Measurements from ENCODE around the gene CAVIN2. TPM values are rescaled to one million over a fixed set of nuclear protein-coding genes. Genes with fewer than 3 reads are reported as not detected.

CAVIN2 gene
- polyA plus RNA-seq, 1 donor (not counting 4 experiments of a cell fraction or from before 2014, with no cell fraction given) = 10.2 TPM

- no peaks in the 10 kb centered on the region for H3K36me3 ChIP-seq (ENCODE audit: control insufficient read depth in 2 of 2, extremely low read depth in 1 of 2, insufficient read depth in 2 of 2, low read length in 2 of 2)
- no peak overlapping the region for H2AFZ ChIP-seq (ENCODE audit: control insufficient read depth, low read length)
- no peak overlapping the region for H3K4me2 ChIP-seq (ENCODE audit: control insufficient read depth, extremely low read depth, insufficient read depth, low read depth, low read length)
- no peak overlapping the region for H3K4me3 ChIP-seq (ENCODE audit: control insufficient read depth in 2 of 3, extremely low read depth in 1 of 3, insufficient read depth in 2 of 3, low read depth in 1 of 3, low read length in 3 of 3)
- DNase-seq (ENCODE audit: low read depth, low spot score) (no peak), FAIRE-seq (no peak)
- no peaks in the 10 kb centered on the region for H3K9me3 ChIP-seq (ENCODE audit: control insufficient read depth, low read depth, low read length)
- H3K79me2 ChIP-seq (ENCODE audit: control insufficient read depth, insufficient read depth, low read length) = peaks cover 3% of the 10 kb centered on the region
- peaks cover 38% of the 10 kb centered on the region for H3K4me1 ChIP-seq (ENCODE audit: control insufficient read depth, extremely low read depth, insufficient read depth, low read length)
- H3K27me3 ChIP-seq (ENCODE audit: control insufficient read depth, extremely low read depth, insufficient read depth, low read length) = no peaks in the 10 kb centered on the region
- no peaks in the 10 kb centered on the region for H4K20me1 ChIP-seq (ENCODE audit: control insufficient read depth, extremely low read depth, insufficient read depth, low read length)
- dilution Hi-C loops (cut with MboI; ENCODE audit: extremely low pct_ligation_motif_present, low sequenced_read_pairs) = no loop called here
- TF ChIP-seq CTCF (optimal IDR thresholded peaks at IDR 0.05 in 1 of 3, IDR thresholded peaks at IDR 0.05 in 1 of 3, conservative IDR thresholded peaks at IDR 0.05 in 1 of 3; ENCODE audit: extremely low read depth in 1 of 3, insufficient read depth in 2 of 3, low read length in 3 of 3) (no peak), EZH2 (IDR thresholded peaks at IDR 0.05; ENCODE audit: low read length) (no peak)
- no peak overlapping the region for H3K9ac ChIP-seq (ENCODE audit: control insufficient read depth, extremely low read depth, insufficient read depth, low read length)
- H3K27ac ChIP-seq (ENCODE audit: control insufficient read depth, insufficient read depth, low read length) = no peak overlapping the region
- no peaks in the 10 kb centered on the region for H3K9me1 ChIP-seq (ENCODE audit: control insufficient read depth, extremely low read depth, insufficient read depth, low read length)
Observed at GRCh38 chr2:191848771-191849767, 2.2 kb upstream of the CAVIN2 start.

- peak overlapping the region; percentile 66 for H3K4me2 ChIP-seq (ENCODE audit: control insufficient read depth, extremely low read depth, insufficient read depth, low read depth, low read length)
- dilution Hi-C loops (cut with MboI; ENCODE audit: extremely low pct_ligation_motif_present, low sequenced_read_pairs) = no loop called here
- H3K4me1 ChIP-seq (ENCODE audit: control insufficient read depth, extremely low read depth, insufficient read depth, low read length) = peaks cover 38% of the 10 kb centered on the region
- no peak for TF ChIP-seq CTCF (optimal IDR thresholded peaks at IDR 0.05 in 1 of 3, IDR thresholded peaks at IDR 0.05 in 1 of 3, conservative IDR thresholded peaks at IDR 0.05 in 1 of 3; ENCODE audit: extremely low read depth in 1 of 3, insufficient read depth in 2 of 3, low read length in 3 of 3)
- TF ChIP-seq EZH2 (IDR thresholded peaks at IDR 0.05; ENCODE audit: low read length) = no peak
- peaks cover 6% of the 10 kb centered on the region for H3K79me2 ChIP-seq (ENCODE audit: control insufficient read depth, insufficient read depth, low read length)
- FAIRE-seq (no peak), DNase-seq (ENCODE audit: low read depth, low spot score) (no peak)
- H3K9me1 ChIP-seq (ENCODE audit: control insufficient read depth, extremely low read depth, insufficient read depth, low read length) = no peaks in the 10 kb centered on the region
- no peaks in the 10 kb centered on the region for H3K27me3 ChIP-seq (ENCODE audit: control insufficient read depth, extremely low read depth, insufficient read depth, low read length)
- no peak overlapping the region for H3K27ac ChIP-seq (ENCODE audit: control insufficient read depth, insufficient read depth, low read length)
- H4K20me1 ChIP-seq (ENCODE audit: control insufficient read depth, extremely low read depth, insufficient read depth, low read length) = no peaks in the 10 kb centered on the region
- no peaks in the 10 kb centered on the region for H3K36me3 ChIP-seq (ENCODE audit: control insufficient read depth in 2 of 2, extremely low read depth in 1 of 2, insufficient read depth in 2 of 2, low read length in 2 of 2)
- no peak overlapping the region for H3K9ac ChIP-seq (ENCODE audit: control insufficient read depth, extremely low read depth, insufficient read depth, low read length)
- H3K4me3 ChIP-seq (ENCODE audit: control insufficient read depth in 2 of 3, extremely low read depth in 1 of 3, insufficient read depth in 2 of 3, low read depth in 1 of 3, low read length in 3 of 3) = no peak overlapping the region
- H2AFZ ChIP-seq (ENCODE audit: control insufficient read depth, low read length) = no peak overlapping the region
- no peaks in the 10 kb centered on the region for H3K9me3 ChIP-seq (ENCODE audit: control insufficient read depth, low read depth, low read length)
Observed at GRCh38 chr2:191847764-191848163, 876 bp upstream of the CAVIN2 start.

Measured in keratinocyte (primary cell).